ENCODE data around the gene EPB41.

GRCh38 chr1:28927266-28927647, 12.9 kb downstream of the EPB41 start:
- TF ChIP-seq, protein P1, sequence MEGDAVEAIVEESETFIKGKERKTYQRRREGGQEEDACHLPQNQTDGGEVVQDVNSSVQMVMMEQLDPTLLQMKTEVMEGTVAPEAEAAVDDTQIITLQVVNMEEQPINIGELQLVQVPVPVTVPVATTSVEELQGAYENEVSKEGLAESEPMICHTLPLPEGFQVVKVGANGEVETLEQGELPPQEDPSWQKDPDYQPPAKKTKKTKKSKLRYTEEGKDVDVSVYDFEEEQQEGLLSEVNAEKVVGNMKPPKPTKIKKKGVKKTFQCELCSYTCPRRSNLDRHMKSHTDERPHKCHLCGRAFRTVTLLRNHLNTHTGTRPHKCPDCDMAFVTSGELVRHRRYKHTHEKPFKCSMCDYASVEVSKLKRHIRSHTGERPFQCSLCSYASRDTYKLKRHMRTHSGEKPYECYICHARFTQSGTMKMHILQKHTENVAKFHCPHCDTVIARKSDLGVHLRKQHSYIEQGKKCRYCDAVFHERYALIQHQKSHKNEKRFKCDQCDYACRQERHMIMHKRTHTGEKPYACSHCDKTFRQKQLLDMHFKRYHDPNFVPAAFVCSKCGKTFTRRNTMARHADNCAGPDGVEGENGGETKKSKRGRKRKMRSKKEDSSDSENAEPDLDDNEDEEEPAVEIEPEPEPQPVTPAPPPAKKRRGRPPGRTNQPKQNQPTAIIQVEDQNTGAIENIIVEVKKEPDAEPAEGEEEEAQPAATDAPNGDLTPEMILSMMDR (tag by site-specific recombination; IDR thresholded peaks at IDR 0.05) = no peak
- TF ChIP-seq ELK4 (IDR thresholded peaks at IDR 0.05; ENCODE audit: borderline replicate concordance, low read depth, low read length) (no peak), ZBTB48 (tag by site-specific recombination; IDR thresholded peaks at IDR 0.05) (no peak)
